ENCODE data around the gene CARS2.

Gene CARS2

GRCh38 chr13:110648146-110648819, 57.6 kb downstream of the CARS2 start:
- DNase-seq = no peak
- CTCF ChIA-PET = no interaction called here
- H3K27me3 Mint-ChIP-seq = no peaks in the 10 kb centered on the region
- H3K4me3 Mint-ChIP-seq = no peak overlapping the region
- H3K4me1 Mint-ChIP-seq = peaks cover 8% of the 10 kb centered on the region
- H3K36me3 Mint-ChIP-seq = peaks cover 22% of the 10 kb centered on the region
- H3K9me3 Mint-ChIP-seq = no peaks in the 10 kb centered on the region
- no peak overlapping the region for H3K27ac Mint-ChIP-seq

GRCh38 chr13:110647365-110647737, 58.6 kb downstream of the CARS2 start:
- Mint-ChIP-seq H3K27me3 (no peaks in the 10 kb centered on the region), H3K4me3 (no peak overlapping the region), H3K4me1 (peaks cover 6% of the 10 kb centered on the region), H3K27ac (no peak overlapping the region), H3K36me3 (peaks cover 25% of the 10 kb centered on the region), H3K9me3 (no peaks in the 10 kb centered on the region)
- DNase-seq = no peak
- CTCF ChIA-PET = no interaction called here

GRCh38 chr13:110646442-110647364, 59.2 kb downstream of the CARS2 start:
- Mint-ChIP-seq H3K36me3 (peaks cover 22% of the 10 kb centered on the region), H3K27ac (no peak overlapping the region), H3K4me3 (no peak overlapping the region), H3K4me1 (peaks cover 6% of the 10 kb centered on the region), H3K27me3 (no peaks in the 10 kb centered on the region), H3K9me3 (no peaks in the 10 kb centered on the region)
- no peak for DNase-seq
- CTCF ChIA-PET = interaction anchor here (1.0 to 2.0 kb wide), 2 partner anchors 14 to 171 kb away, joined by 3 to 8 read pairs; no protein-coding TSS in a partner anchor

- Mint-ChIP-seq H3K9me3 (no peaks in the 10 kb centered on the region), H3K27me3 (no peaks in the 10 kb centered on the region), H3K4me1 (peaks cover 6% of the 10 kb centered on the region), H3K36me3 (peaks cover 23% of the 10 kb centered on the region), H3K27ac (no peak overlapping the region), H3K4me3 (no peak overlapping the region)
- no peak for DNase-seq
- CTCF ChIA-PET = interaction anchor here (1.0 to 2.0 kb wide), 4 partner anchors 15 to 172 kb away, joined by 3 to 8 read pairs (median 6); no protein-coding TSS in a partner anchor
Measured at GRCh38 chr13:110645750-110646149, 60.2 kb downstream of the CARS2 start.

GRCh38 chr13:110644892-110645521, 60.9 kb downstream of the CARS2 start:
- Mint-ChIP-seq H3K9me3 (no peaks in the 10 kb centered on the region), H3K27me3 (no peaks in the 10 kb centered on the region), H3K4me3 (no peak overlapping the region), H3K4me1 (peaks cover 6% of the 10 kb centered on the region), H3K36me3 (peaks cover 28% of the 10 kb centered on the region), H3K27ac (no peak overlapping the region)
- CTCF ChIA-PET = interaction anchor here (0.7 to 2.0 kb wide), 6 partner anchors 15 to 404 kb away, joined by 3 to 8 read pairs (median 4); no protein-coding TSS in a partner anchor
- peak; percentile 74 for DNase-seq

- Mint-ChIP-seq H3K4me1 (peaks cover 6% of the 10 kb centered on the region), H3K27me3 (no peaks in the 10 kb centered on the region), H3K4me3 (no peak overlapping the region), H3K27ac (no peak overlapping the region), H3K9me3 (no peaks in the 10 kb centered on the region), H3K36me3 (peaks cover 34% of the 10 kb centered on the region)
- CTCF ChIA-PET = interaction anchor here (0.8 kb wide), 1 partner anchor 14 kb away, joined by 3 read pairs; no protein-coding TSS in a partner anchor
- no peak for DNase-seq
Measured at GRCh38 chr13:110643768-110644421, 62.0 kb downstream of the CARS2 start.

GRCh38 chr13:110643324-110643723, 62.6 kb downstream of the CARS2 start:
- peaks cover 38% of the 10 kb centered on the region for H3K36me3 Mint-ChIP-seq
- H3K27me3 Mint-ChIP-seq = no peaks in the 10 kb centered on the region
- no peaks in the 10 kb centered on the region for H3K9me3 Mint-ChIP-seq
- no peak overlapping the region for H3K4me3 Mint-ChIP-seq
- peaks cover 6% of the 10 kb centered on the region for H3K4me1 Mint-ChIP-seq
- DNase-seq = no peak
- H3K27ac Mint-ChIP-seq = no peak overlapping the region
- CTCF ChIA-PET = no interaction called here

GRCh38 chr13:110642291-110642981, 63.5 kb downstream of the CARS2 start:
- CTCF ChIA-PET = no interaction called here
- peaks cover 38% of the 10 kb centered on the region for H3K36me3 Mint-ChIP-seq
- no peaks in the 10 kb centered on the region for H3K9me3 Mint-ChIP-seq
- H3K4me3 Mint-ChIP-seq = no peak overlapping the region
- no peak overlapping the region for H3K27ac Mint-ChIP-seq
- peaks cover 6% of the 10 kb centered on the region for H3K4me1 Mint-ChIP-seq
- no peaks in the 10 kb centered on the region for H3K27me3 Mint-ChIP-seq
- no peak for DNase-seq

- Mint-ChIP-seq H3K27ac (no peak overlapping the region), H3K36me3 (peaks cover 43% of the 10 kb centered on the region), H3K4me3 (no peak overlapping the region), H3K27me3 (no peaks in the 10 kb centered on the region), H3K9me3 (no peaks in the 10 kb centered on the region), H3K4me1 (peaks cover 6% of the 10 kb centered on the region)
- DNase-seq = no peak
- CTCF ChIA-PET = no interaction called here
Measured at GRCh38 chr13:110641055-110642015, 64.6 kb downstream of the CARS2 start.

GRCh38 chr13:110640591-110641029, 65.3 kb downstream of the CARS2 start:
- Mint-ChIP-seq H3K27ac (no peak overlapping the region), H3K36me3 (peaks cover 49% of the 10 kb centered on the region), H3K27me3 (no peaks in the 10 kb centered on the region), H3K4me1 (peaks cover 6% of the 10 kb centered on the region), H3K9me3 (no peaks in the 10 kb centered on the region), H3K4me3 (no peak overlapping the region)
- CTCF ChIA-PET = no interaction called here
- no peak for DNase-seq

- H3K36me3 Mint-ChIP-seq = peaks cover 52% of the 10 kb centered on the region
- CTCF ChIA-PET = no interaction called here
- H3K9me3 Mint-ChIP-seq = no peaks in the 10 kb centered on the region
- DNase-seq = no peak
- peaks cover 6% of the 10 kb centered on the region for H3K4me1 Mint-ChIP-seq
- no peak overlapping the region for H3K27ac Mint-ChIP-seq
- H3K27me3 Mint-ChIP-seq = no peaks in the 10 kb centered on the region
- no peak overlapping the region for H3K4me3 Mint-ChIP-seq
Measured at GRCh38 chr13:110639935-110640334, 66.0 kb downstream of the CARS2 start.

GRCh38 chr13:110638814-110639806, 66.8 kb downstream of the CARS2 start:
- Mint-ChIP-seq H3K36me3 (peaks cover 53% of the 10 kb centered on the region), H3K27me3 (no peaks in the 10 kb centered on the region), H3K27ac (no peak overlapping the region), H3K9me3 (no peaks in the 10 kb centered on the region), H3K4me3 (no peak overlapping the region), H3K4me1 (no peaks in the 10 kb centered on the region)
- CTCF ChIA-PET = no interaction called here
- DNase-seq = no peak

All from activated naive CD4-positive, alpha-beta T cell treated with anti-CD3 and anti-CD28 coated beads, Interleukin-2, amount 10 ng/mL, durations not matched to agents 7 days and 5 days (primary cell).